HG03039 (cell line): ENCODE results near the gene PTGDR.

Experiments
- ATAC-seq: cut with Tn5 transposase; IDR thresholded peaks from one replicate; pipeline ENCODE4 v1.9.1; 2021; ENCODE audit warnings: mild to moderate bottlenecking, moderate library complexity; ENCODE audit not compliant: unreplicated experiment

The PTGDR gene

GRCh38 chr14:52263190-52263589 is 4.3 kb upstream of the PTGDR start:
- ATAC-seq: no peak

GRCh38 chr14:52265253-52265652 is 2.2 kb upstream of the PTGDR start:
- ATAC-seq: no peak

- no peak for ATAC-seq
Measured at GRCh38 chr14:52266179-52266578, 1.3 kb upstream of the PTGDR start.

GRCh38 chr14:52266782-52267181 is 716 bp upstream of the PTGDR start:
- no peak for ATAC-seq

- ATAC-seq: no peak
Measured at GRCh38 chr14:52268279-52269061, 972 bp downstream of the PTGDR start.

- ATAC-seq: no peak
Measured at GRCh38 chr14:52269100-52269499, 1.6 kb downstream of the PTGDR start.

GRCh38 chr14:52269982-52270381 is 2.5 kb downstream of the PTGDR start:
- ATAC-seq: no peak

GRCh38 chr14:52271538-52271937 is 4.0 kb downstream of the PTGDR start:
- no peak for ATAC-seq

- no peak for ATAC-seq
Measured at GRCh38 chr14:52272375-52272774, 4.9 kb downstream of the PTGDR start.

- ATAC-seq: no peak
Measured at GRCh38 chr14:52275372-52275771, 7.9 kb downstream of the PTGDR start.

- ATAC-seq: no peak
Measured at GRCh38 chr14:52277552-52277951, 10.1 kb downstream of the PTGDR start.

GRCh38 chr14:52279408-52279807 is 11.9 kb downstream of the PTGDR start:
- ATAC-seq: no peak

- no peak for ATAC-seq
Measured at GRCh38 chr14:52283099-52283498, 15.6 kb downstream of the PTGDR start.

GRCh38 chr14:52286661-52287649 is 19.5 kb downstream of the PTGDR start:
- ATAC-seq: no peak

- no peak for ATAC-seq
Measured at GRCh38 chr14:52296378-52296777, 28.9 kb downstream of the PTGDR start.

GRCh38 chr14:52298795-52299194 is 31.3 kb downstream of the PTGDR start:
- no peak for ATAC-seq

- ATAC-seq: no peak
Measured at GRCh38 chr14:52299692-52300278, 32.3 kb downstream of the PTGDR start.

GRCh38 chr14:52303236-52303635 is 35.7 kb downstream of the PTGDR start:
- ATAC-seq: no peak

GRCh38 chr14:52304248-52304904 is 36.9 kb downstream of the PTGDR start:
- ATAC-seq: no peak

GRCh38 chr14:52305014-52305413 is 37.5 kb downstream of the PTGDR start:
- ATAC-seq: no peak

GRCh38 chr14:52307376-52307775 is 39.9 kb downstream of the PTGDR start:
- no peak for ATAC-seq
